Vagina (tissue), 2 donors: ENCODE results near the gene PRKCQ. TPM values are rescaled to one million over a fixed set of nuclear protein-coding genes. Genes with fewer than 3 reads are reported as not detected.

Source experiments
- DNase-seq, 2 donors: peaks; one replicate each; pipeline ENCODE4 v3.0.0-alpha.2; 2017; ENCODE audit errors: extremely low spot score in 2 of 2
- H3K27ac ChIP-seq: fragments of 200-600 bp; sonication (generic); one replicate; pipeline ENCODE4 v1.5.1; 2019
- H3K27me3 ChIP-seq: fragments of 200-600 bp; sonication (generic); one replicate; pipeline ENCODE4 v1.5.1; 2019
- H3K36me3 ChIP-seq, 2 donors: fragments of 200-600 bp; sonication (generic); one replicate each; pipeline ENCODE4 v1.5.1; 2017 to 2019
- H3K4me1 ChIP-seq: fragments of 200-600 bp; sonication (generic); one replicate; pipeline ENCODE4 v1.5.1; 2019
- H3K4me3 ChIP-seq, 2 donors: fragments of 200-600 bp; sonication (generic); 1 replicate in 1 of 2; 2 replicates in 1 of 2; pipeline ENCODE4 v1.5.1; 2016 to 2019
- H3K9me3 ChIP-seq: fragments of 200-600 bp; sonication (generic); one replicate; pipeline ENCODE4 v1.5.1; 2019
- POLR2A ChIP-seq, 2 donors: fragments of 450-650 bp; IDR thresholded peaks; one replicate each; pipeline ENCODE4 v1.6.1; 2017; ENCODE audit warnings: antibody characterized with exemption in 2 of 2, mild to moderate bottlenecking in 2 of 2, moderate library complexity in 2 of 2
- POLR2AphosphoS5 ChIP-seq, 2 donors: sonication (generic); formaldehyde crosslinking; IDR thresholded peaks; one replicate each; pipeline ENCODE4 v1.9.0; 2017; ENCODE audit warnings: antibody characterized with exemption in 2 of 2, mild to moderate bottlenecking in 2 of 2, low read depth in 1 of 2; ENCODE audit not compliant: insufficient read depth in 1 of 2
- intact Hi-C: fragments of 100-400 bp; cut with DNase I; formaldehyde crosslinking; loops from one replicate; pipeline ENCODE4 v1.15.1; 2023
- total RNA-seq: library from RNA; depleted of rRNA; stranded (reverse); fragments of >200 nt; gene quantifications from one replicate; pipeline ENCODE4 v1.2.3, GENCODE V29; 2016
- TF ChIP-seq, protein P1 (sequence below), 3 experiments: fragments of 450-650 bp in 2 of 3; fragments of 200-600 bp in 1 of 3; sonication (generic) in 1 of 3; IDR thresholded peaks; one replicate each; pipeline ENCODE4 v1.5.1; 2017 to 2019; ENCODE audit warnings: antibody characterized with exemption in 3 of 3, mild to moderate bottlenecking in 2 of 3, moderate library complexity in 2 of 3

The PRKCQ gene
- total RNA-seq, 1 donor from 2014 or later = 3.7 TPM

DNA sequence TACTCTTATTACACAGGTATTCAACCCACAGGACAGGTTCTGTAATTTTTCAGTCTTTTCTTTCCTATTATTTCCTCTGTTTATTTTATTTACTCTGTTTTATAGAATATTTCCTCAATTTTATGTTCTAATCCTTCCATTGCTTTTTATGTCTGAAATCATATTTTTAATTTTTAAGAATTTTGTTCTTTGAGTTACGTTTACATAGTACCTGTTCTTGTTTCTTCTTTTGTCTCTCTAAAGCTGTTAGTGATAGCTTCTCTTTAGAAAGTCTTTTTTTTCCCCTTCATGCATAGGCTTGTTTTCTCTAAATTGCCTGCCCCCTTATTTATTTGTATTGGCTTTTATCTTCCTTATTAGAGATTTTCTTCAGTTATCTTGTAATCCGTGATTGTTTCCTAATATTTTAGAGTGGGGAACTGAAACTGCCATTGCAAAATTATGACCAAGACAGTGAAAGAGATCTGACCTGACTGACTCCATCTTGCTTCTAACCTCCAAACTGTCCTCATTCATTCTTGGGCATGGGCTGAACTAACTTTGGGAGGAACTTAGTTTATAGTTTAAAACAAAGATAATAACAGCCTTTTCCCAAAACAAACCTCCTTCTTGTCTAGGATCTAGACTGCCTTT, 189.7 kb downstream of the PRKCQ start:
- H3K4me3 ChIP-seq = no peak overlapping the region
- H3K36me3 ChIP-seq = no peaks in the 10 kb centered on the region
- intact Hi-C loops = no loop called here
- DNase-seq = no peak
- TF ChIP-seq, protein P1, sequence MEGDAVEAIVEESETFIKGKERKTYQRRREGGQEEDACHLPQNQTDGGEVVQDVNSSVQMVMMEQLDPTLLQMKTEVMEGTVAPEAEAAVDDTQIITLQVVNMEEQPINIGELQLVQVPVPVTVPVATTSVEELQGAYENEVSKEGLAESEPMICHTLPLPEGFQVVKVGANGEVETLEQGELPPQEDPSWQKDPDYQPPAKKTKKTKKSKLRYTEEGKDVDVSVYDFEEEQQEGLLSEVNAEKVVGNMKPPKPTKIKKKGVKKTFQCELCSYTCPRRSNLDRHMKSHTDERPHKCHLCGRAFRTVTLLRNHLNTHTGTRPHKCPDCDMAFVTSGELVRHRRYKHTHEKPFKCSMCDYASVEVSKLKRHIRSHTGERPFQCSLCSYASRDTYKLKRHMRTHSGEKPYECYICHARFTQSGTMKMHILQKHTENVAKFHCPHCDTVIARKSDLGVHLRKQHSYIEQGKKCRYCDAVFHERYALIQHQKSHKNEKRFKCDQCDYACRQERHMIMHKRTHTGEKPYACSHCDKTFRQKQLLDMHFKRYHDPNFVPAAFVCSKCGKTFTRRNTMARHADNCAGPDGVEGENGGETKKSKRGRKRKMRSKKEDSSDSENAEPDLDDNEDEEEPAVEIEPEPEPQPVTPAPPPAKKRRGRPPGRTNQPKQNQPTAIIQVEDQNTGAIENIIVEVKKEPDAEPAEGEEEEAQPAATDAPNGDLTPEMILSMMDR (IDR thresholded peaks at IDR 0.05) = no peak
- TF ChIP-seq POLR2A (IDR thresholded peaks at IDR 0.05) = no peak
- TF ChIP-seq POLR2AphosphoS5 (IDR thresholded peaks at IDR 0.05; ENCODE audit: insufficient read depth in 1 of 2, low read depth in 1 of 2) = no peak
- peaks cover 4% of the 10 kb centered on the region for H3K9me3 ChIP-seq
- H3K27ac ChIP-seq = no peak overlapping the region
- no peaks in the 10 kb centered on the region for H3K4me1 ChIP-seq
- no peaks in the 10 kb centered on the region for H3K27me3 ChIP-seq

DNA sequence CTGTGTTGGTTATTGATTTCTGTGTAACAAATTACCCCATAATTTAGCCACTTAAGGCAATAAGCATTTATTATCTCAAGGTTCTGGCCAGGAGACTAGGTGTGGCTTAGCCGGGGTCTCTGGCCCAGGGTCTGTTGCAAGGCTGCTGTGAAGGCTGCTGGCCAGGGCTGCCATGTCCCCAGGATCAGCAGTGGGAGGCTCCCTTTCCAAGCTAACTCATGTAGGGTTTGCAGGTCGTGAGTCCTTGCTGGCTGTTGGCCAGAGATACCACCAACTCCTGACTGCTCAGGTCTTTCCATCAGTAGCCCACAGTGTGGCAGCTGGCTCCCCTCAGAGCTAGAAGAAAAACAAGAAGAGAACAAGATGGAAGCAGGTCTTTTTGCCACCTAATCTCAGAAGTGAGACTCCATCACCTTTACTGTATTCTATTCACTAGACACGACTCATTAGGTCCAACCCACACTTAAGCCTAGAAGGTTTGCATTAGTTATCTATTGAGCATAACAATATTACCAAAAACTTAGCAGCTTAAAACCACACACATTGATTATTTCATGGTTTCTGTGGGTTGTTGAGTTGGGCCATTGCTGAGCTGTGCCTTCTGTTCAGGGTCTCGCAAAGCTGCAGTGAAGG, 191.7 kb downstream of the PRKCQ start:
- Histone ChIP-seq H3K4me1 (peaks cover 1% of the 10 kb centered on the region), H3K27ac (no peak overlapping the region), H3K27me3 (no peaks in the 10 kb centered on the region), H3K4me3 (no peak overlapping the region), H3K36me3 (no peaks in the 10 kb centered on the region), H3K9me3 (peaks cover 4% of the 10 kb centered on the region)
- no peak for TF ChIP-seq POLR2A (IDR thresholded peaks at IDR 0.05)
- no peak for TF ChIP-seq POLR2AphosphoS5 (IDR thresholded peaks at IDR 0.05; ENCODE audit: insufficient read depth in 1 of 2, low read depth in 1 of 2)
- TF ChIP-seq, protein P1 (IDR thresholded peaks at IDR 0.05) = no peak
- intact Hi-C loops = no loop called here
- DNase-seq = no peak

DNA sequence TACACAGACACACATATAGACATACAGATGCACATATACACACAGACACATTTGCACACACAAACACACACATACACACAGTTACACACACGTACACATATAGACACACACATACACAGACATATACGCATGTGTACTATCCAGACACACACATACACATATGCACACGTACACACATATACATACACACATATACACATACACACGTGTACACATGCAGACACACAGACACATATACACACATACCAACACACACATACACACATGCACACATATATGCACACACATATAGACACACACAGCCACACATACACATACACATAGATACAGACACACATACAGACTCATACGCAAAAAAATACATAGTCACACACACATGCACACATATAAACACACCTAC, 193.1 kb downstream of the PRKCQ start:
- peak in 1 of 2 donors; percentile 60 for DNase-seq
- no peak overlapping the region for H3K4me3 ChIP-seq
- TF ChIP-seq, protein P1 (IDR thresholded peaks at IDR 0.05) = no peak
- TF ChIP-seq POLR2AphosphoS5 (IDR thresholded peaks at IDR 0.05; ENCODE audit: insufficient read depth in 1 of 2, low read depth in 1 of 2) (no peak), POLR2A (IDR thresholded peaks at IDR 0.05) (no peak)
- no peaks in the 10 kb centered on the region for H3K36me3 ChIP-seq
- intact Hi-C loops = no loop called here
- no peaks in the 10 kb centered on the region for H3K27me3 ChIP-seq
- peaks cover 13% of the 10 kb centered on the region for H3K4me1 ChIP-seq
- H3K9me3 ChIP-seq = peaks cover 4% of the 10 kb centered on the region
- H3K27ac ChIP-seq = no peak overlapping the region

DNA sequence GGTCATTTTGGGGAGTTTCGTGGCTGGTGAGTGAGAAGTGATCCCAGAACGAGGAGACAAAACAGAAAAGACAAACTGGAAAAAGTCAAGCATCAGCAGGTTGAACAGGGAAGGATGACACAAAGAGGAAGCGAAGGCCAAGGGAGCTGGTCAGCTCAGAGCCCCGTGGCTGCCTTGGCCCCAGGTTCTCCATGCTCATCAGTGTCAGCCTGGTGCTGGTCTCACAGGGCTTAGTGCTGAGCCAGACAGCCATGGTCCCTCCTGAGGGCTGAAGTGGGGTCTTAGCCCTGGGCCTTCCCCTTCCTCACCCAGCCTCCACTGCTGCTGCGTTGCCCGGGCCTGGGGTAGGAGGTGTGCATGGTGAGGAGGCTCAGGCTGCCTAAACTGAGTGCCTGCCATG, 193.7 kb downstream of the PRKCQ start:
- TF ChIP-seq, protein P1 (IDR thresholded peaks at IDR 0.05) = no peak
- TF ChIP-seq POLR2A (IDR thresholded peaks at IDR 0.05) = no peak
- no peak for TF ChIP-seq POLR2AphosphoS5 (IDR thresholded peaks at IDR 0.05; ENCODE audit: insufficient read depth in 1 of 2, low read depth in 1 of 2)
- Histone ChIP-seq H3K4me1 (peaks cover 17% of the 10 kb centered on the region), H3K4me3 (no peak overlapping the region), H3K36me3 (no peaks in the 10 kb centered on the region), H3K27me3 (no peaks in the 10 kb centered on the region), H3K27ac (no peak overlapping the region), H3K9me3 (peaks cover 4% of the 10 kb centered on the region)
- peak in 1 of 2 donors; percentile 69 for DNase-seq
- intact Hi-C loops = no loop called here

DNA sequence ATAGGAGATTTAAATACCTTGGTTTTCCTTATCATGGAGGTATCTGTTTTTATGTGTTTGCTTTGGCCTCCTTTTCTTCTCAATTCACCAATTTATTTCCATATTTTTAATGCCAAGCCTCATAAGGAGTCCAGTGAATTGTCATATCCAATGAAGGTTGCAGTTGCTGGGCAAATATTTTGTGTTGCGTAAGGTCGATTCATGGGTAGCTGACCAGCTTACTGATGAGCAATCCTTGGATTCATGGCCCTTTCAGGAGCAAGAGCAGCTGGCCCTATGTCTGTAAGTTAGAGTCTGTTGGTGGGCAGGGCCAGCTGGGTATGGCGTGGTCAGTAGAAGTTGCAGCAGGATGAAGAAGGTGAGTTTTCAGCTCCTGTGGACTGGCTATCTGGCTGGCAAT, 194.4 kb downstream of the PRKCQ start:
- TF ChIP-seq POLR2A (IDR thresholded peaks at IDR 0.05) (no peak), POLR2AphosphoS5 (IDR thresholded peaks at IDR 0.05; ENCODE audit: insufficient read depth in 1 of 2, low read depth in 1 of 2) (no peak)
- TF ChIP-seq, protein P1 (IDR thresholded peaks at IDR 0.05) = no peak
- intact Hi-C loops = no loop called here

More for the DNA sequence above, 194.4 kb downstream of the PRKCQ start:
- Histone ChIP-seq H3K27me3 (no peaks in the 10 kb centered on the region), H3K27ac (no peak overlapping the region), H3K4me3 (no peak overlapping the region), H3K4me1 (peaks cover 17% of the 10 kb centered on the region), H3K9me3 (peaks cover under 1% of the 10 kb centered on the region), H3K36me3 (no peaks in the 10 kb centered on the region)
- no peak for DNase-seq
